Loucy (cell line): ENCODE measurements around the gene PTPRO.

ENCODE experiments used
- CTCF ChIP-seq: fragments of 200-600 bp; sonication (generic); conservative IDR thresholded peaks from 2 replicates; pipeline ENCODE4 v1.5.1; 2014; ENCODE audit warnings: mild to moderate bottlenecking, antibody characterized with exemption, low read length
- EZH2phosphoT487 ChIP-seq: fragments of 200-600 bp; IDR thresholded peaks from 2 replicates; pipeline ENCODE4 v1.6.1; 2018; ENCODE audit warnings: antibody characterized with exemption, mild to moderate bottlenecking, moderate library complexity, borderline replicate concordance

GRCh38 chr12:15485466-15485865, 163.2 kb downstream of the PTPRO start:
- TF ChIP-seq CTCF (no peak), EZH2phosphoT487 (no peak)
